ENCODE data around the gene CDC25B. TPM values are rescaled to one million over a fixed set of nuclear protein-coding genes. Genes with fewer than 3 reads are reported as not detected.

The CDC25B gene
- total and polyA plus RNA-seq, 10 of the 15 experiments (the other 5 are each of a cell fraction or from before 2014, with no cell fraction given), result 4.6 to 58.8 (median 24.6) TPM

DNA sequence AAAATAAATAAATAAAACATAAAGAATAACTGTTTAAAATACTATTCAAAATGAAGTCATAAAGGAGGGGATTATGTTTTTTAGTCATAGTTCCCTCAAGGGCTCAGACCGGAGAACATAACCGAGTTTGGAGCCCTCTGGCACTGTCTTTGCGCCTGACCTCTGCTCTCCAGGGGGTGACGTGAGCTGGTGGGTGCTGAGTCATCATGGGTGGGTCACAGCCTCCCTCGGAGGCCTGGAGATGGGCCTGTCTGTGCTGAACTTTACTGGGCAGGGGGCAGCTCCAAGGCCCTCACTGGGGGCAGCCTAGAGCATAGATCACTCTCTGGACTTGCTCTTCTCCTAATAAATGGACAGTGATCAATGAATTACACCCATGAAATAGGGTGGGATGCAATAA is 47.4 kb downstream of the CDC25B start:
- no peak overlapping the region for H3K9ac ChIP-seq (ENCODE audit: control insufficient read depth, insufficient read depth, low read length)
- H3K4me3 ChIP-seq, result no peak overlapping the region
- ATAC-seq, result no peak
- H3K79me2 ChIP-seq (ENCODE audit: control insufficient read depth, insufficient read depth, low read length), result peaks cover 21% of the 10 kb centered on the region
- FAIRE-seq, result no peak
- no peaks in the 10 kb centered on the region for H3K27me3 ChIP-seq (replicated peaks in 1 of 2; ENCODE audit: control insufficient read depth in 2 of 2, insufficient read depth in 2 of 2, low read length in 1 of 2)
- no peak for DNase-seq (ENCODE audit: low read depth, low spot score)
- H3K4me2 ChIP-seq (ENCODE audit: control insufficient read depth, insufficient read depth), result no peak overlapping the region
- no TSS peak for BruUV-seq (replicated peaks)
- H3K4me1 ChIP-seq (ENCODE audit: control insufficient read depth, insufficient read depth, low read length), result peaks cover 13% of the 10 kb centered on the region
- no peaks in the 10 kb centered on the region for H3K9me3 ChIP-seq (replicated peaks; ENCODE audit: control insufficient read depth, insufficient read depth, low read length)
- ChIA-PET SMC1A (ENCODE audit: uncharacterized antibody, unreplicated experiment) (interaction anchor here (0.9 kb wide), 1 partner anchor 43 kb away, joined by 3 read pairs; no protein-coding TSS in a partner anchor), RAD21 (ENCODE audit: unreplicated experiment) (no interaction called here), CTCF (interaction anchor here (0.6 to 1.5 kb wide), 2 partner anchors 11 to 223 kb away, joined by 3 to 4 read pairs; no protein-coding TSS in a partner anchor), POLR2A (no interaction called here)
- WGBS (ENCODE audit: insufficient coverage, insufficient replicate concordance, low lambda C conversion rate, missing lambda C conversion rate), result 45% methylated on average over 5 of the region's 5 CpGs
- no peak overlapping the region for H2AFZ ChIP-seq (ENCODE audit: control insufficient read depth, low read depth, low read length)
- no peaks in the 10 kb centered on the region for H3K36me3 ChIP-seq (ENCODE audit: control insufficient read depth in 2 of 2, insufficient read depth in 2 of 2, low read length in 1 of 2)
- in situ Hi-C loops (cut with MboI), result no loop called here
- H3K27ac ChIP-seq (ENCODE audit: control insufficient read depth, insufficient read depth), result no peak overlapping the region
- intact Hi-C loops (cut with micrococcal nuclease; ENCODE audit: unreplicated experiment), result no loop called here
- H4K20me1 ChIP-seq (ENCODE audit: control insufficient read depth, insufficient read depth), result no peaks in the 10 kb centered on the region
- TF ChIP-seq, protein P1, sequence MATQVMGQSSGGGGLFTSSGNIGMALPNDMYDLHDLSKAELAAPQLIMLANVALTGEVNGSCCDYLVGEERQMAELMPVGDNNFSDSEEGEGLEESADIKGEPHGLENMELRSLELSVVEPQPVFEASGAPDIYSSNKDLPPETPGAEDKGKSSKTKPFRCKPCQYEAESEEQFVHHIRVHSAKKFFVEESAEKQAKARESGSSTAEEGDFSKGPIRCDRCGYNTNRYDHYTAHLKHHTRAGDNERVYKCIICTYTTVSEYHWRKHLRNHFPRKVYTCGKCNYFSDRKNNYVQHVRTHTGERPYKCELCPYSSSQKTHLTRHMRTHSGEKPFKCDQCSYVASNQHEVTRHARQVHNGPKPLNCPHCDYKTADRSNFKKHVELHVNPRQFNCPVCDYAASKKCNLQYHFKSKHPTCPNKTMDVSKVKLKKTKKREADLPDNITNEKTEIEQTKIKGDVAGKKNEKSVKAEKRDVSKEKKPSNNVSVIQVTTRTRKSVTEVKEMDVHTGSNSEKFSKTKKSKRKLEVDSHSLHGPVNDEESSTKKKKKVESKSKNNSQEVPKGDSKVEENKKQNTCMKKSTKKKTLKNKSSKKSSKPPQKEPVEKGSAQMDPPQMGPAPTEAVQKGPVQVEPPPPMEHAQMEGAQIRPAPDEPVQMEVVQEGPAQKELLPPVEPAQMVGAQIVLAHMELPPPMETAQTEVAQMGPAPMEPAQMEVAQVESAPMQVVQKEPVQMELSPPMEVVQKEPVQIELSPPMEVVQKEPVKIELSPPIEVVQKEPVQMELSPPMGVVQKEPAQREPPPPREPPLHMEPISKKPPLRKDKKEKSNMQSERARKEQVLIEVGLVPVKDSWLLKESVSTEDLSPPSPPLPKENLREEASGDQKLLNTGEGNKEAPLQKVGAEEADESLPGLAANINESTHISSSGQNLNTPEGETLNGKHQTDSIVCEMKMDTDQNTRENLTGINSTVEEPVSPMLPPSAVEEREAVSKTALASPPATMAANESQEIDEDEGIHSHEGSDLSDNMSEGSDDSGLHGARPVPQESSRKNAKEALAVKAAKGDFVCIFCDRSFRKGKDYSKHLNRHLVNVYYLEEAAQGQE (IDR thresholded peaks at IDR 0.05; ENCODE audit: low read depth, low read length), result no peak
- no peak for TF ChIP-seq STAT1 (conservative IDR thresholded peaks at IDR 0.05)
- TF ChIP-seq ATF7 (IDR thresholded peaks at IDR 0.05; ENCODE audit: low read depth), result no peak
- TF ChIP-seq, protein P2, sequence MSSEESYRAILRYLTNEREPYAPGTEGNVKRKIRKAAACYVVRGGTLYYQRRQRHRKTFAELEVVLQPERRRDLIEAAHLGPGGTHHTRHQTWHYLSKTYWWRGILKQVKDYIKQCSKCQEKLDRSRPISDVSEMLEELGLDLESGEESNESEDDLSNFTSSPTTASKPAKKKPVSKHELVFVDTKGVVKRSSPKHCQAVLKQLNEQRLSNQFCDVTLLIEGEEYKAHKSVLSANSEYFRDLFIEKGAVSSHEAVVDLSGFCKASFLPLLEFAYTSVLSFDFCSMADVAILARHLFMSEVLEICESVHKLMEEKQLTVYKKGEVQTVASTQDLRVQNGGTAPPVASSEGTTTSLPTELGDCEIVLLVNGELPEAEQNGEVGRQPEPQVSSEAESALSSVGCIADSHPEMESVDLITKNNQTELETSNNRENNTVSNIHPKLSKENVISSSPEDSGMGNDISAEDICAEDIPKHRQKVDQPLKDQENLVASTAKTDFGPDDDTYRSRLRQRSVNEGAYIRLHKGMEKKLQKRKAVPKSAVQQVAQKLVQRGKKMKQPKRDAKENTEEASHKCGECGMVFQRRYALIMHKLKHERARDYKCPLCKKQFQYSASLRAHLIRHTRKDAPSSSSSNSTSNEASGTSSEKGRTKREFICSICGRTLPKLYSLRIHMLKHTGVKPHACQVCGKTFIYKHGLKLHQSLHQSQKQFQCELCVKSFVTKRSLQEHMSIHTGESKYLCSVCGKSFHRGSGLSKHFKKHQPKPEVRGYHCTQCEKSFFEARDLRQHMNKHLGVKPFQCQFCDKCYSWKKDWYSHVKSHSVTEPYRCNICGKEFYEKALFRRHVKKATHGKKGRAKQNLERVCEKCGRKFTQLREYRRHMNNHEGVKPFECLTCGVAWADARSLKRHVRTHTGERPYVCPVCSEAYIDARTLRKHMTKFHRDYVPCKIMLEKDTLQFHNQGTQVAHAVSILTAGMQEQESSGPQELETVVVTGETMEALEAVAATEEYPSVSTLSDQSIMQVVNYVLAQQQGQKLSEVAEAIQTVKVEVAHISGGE (CRISPR knock-in tag; IDR thresholded peaks at IDR 0.05), result no peak
- no peak for TF ChIP-seq EZH2 (IDR thresholded peaks at IDR 0.05; ENCODE audit: borderline replicate concordance, control insufficient read depth, low read depth, low read length)
- no peak for TF ChIP-seq EP300 (IDR thresholded peaks at IDR 0.05; ENCODE audit: borderline replicate concordance in 1 of 2, control insufficient read depth in 1 of 2, low read depth in 2 of 2, low read length in 2 of 2)
- TF ChIP-seq ZNF217 (IDR thresholded peaks at IDR 0.05), result no peak
- no peak for TF ChIP-seq BCL11A (IDR thresholded peaks at IDR 0.05; ENCODE audit: low read depth, low read length)
- TF ChIP-seq, protein P3, sequence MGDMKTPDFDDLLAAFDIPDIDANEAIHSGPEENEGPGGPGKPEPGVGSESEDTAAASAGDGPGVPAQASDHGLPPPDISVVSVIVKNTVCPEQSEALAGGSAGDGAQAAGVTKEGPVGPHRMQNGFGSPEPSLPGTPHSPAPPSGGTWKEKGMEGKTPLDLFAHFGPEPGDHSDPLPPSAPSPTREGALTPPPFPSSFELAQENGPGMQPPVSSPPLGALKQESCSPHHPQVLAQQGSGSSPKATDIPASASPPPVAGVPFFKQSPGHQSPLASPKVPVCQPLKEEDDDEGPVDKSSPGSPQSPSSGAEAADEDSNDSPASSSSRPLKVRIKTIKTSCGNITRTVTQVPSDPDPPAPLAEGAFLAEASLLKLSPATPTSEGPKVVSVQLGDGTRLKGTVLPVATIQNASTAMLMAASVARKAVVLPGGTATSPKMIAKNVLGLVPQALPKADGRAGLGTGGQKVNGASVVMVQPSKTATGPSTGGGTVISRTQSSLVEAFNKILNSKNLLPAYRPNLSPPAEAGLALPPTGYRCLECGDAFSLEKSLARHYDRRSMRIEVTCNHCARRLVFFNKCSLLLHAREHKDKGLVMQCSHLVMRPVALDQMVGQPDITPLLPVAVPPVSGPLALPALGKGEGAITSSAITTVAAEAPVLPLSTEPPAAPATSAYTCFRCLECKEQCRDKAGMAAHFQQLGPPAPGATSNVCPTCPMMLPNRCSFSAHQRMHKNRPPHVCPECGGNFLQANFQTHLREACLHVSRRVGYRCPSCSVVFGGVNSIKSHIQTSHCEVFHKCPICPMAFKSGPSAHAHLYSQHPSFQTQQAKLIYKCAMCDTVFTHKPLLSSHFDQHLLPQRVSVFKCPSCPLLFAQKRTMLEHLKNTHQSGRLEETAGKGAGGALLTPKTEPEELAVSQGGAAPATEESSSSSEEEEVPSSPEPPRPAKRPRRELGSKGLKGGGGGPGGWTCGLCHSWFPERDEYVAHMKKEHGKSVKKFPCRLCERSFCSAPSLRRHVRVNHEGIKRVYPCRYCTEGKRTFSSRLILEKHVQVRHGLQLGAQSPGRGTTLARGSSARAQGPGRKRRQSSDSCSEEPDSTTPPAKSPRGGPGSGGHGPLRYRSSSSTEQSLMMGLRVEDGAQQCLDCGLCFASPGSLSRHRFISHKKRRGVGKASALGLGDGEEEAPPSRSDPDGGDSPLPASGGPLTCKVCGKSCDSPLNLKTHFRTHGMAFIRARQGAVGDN (IDR thresholded peaks at IDR 0.05), result no peak
- TF ChIP-seq EED (IDR thresholded peaks at IDR 0.05; ENCODE audit: low read depth), result no peak

All from GM12878 (cell line).